GM19438 (cell line): ENCODE data around the gene B3GNT3.

Source experiments
- ATAC-seq: cut with Tn5 transposase; IDR thresholded peaks from one replicate; pipeline ENCODE4 v1.9.1; 2021; ENCODE audit warnings: low read depth; ENCODE audit not compliant: unreplicated experiment

B3GNT3 gene

GRCh38 chr19:17854061-17854460 is 59.1 kb downstream of the B3GNT3 start:
- ATAC-seq: no peak

- ATAC-seq: no peak
Observed at GRCh38 chr19:17855280-17856152, 60.6 kb downstream of the B3GNT3 start.

- ATAC-seq: peak; percentile 90
Observed at GRCh38 chr19:17859533-17860330, 64.8 kb downstream of the B3GNT3 start, which contains the start of gene RPL18A. Gene RPL18A (plus strand): TSS chr19:17859910. CDS start chr19:17859957, 47 bp downstream.

GRCh38 chr19:17860331-17860992 is 65.5 kb downstream of the B3GNT3 start:
- no peak for ATAC-seq

GRCh38 chr19:17860993-17861360 is 66.0 kb downstream of the B3GNT3 start:
- ATAC-seq: no peak

GRCh38 chr19:17861542-17862402 is 66.8 kb downstream of the B3GNT3 start:
- ATAC-seq: no peak

GRCh38 chr19:17862711-17863519 is 68.0 kb downstream of the B3GNT3 start:
- ATAC-seq: no peak
